Stimulated activated memory B cell treated with anti-CD40 and anti-IgM and Interleukin-4, amounts not matched to agents 10 μg/mL and 1 μg/mL and 100 μg/mL, for 72 hours (primary cell): ENCODE measurements around the gene MMADHC.
"Not testable (repeated sequence)": the region's sequence is repeated elsewhere in the genome, so short reads cannot be mapped to it uniquely, and the experiment has no call there.

Experiments used
- ATAC-seq: fragments of 150-1000 bp; cut with Tn5 transposase; 2 replicates; pipeline ENCODE4 v1.10.0; 2021
- H3K27ac Mint-ChIP-seq: one replicate; pipeline ENCODE4 v1.8.0; 2022; ENCODE audit warnings: mild to moderate bottlenecking, mixed read lengths
- H3K27me3 Mint-ChIP-seq: one replicate; pipeline ENCODE4 v1.8.0; 2022; ENCODE audit warnings: mixed read lengths
- H3K36me3 Mint-ChIP-seq: one replicate; pipeline ENCODE4 v1.8.0; 2022; ENCODE audit warnings: mixed read lengths
- H3K4me1 Mint-ChIP-seq: one replicate; pipeline ENCODE4 v1.8.0; 2022; ENCODE audit warnings: mixed read lengths
- H3K4me3 Mint-ChIP-seq: one replicate; pipeline ENCODE4 v1.8.0; 2022; ENCODE audit warnings: mild to moderate bottlenecking, moderate library complexity, mixed read lengths
- H3K9me3 Mint-ChIP-seq: one replicate; pipeline ENCODE4 v1.8.0; 2022; ENCODE audit warnings: mixed read lengths

The MMADHC gene

GRCh38 chr2:149573760-149574159, 13.8 kb downstream of the MMADHC start:
- no peak overlapping the region for H3K27ac Mint-ChIP-seq
- ATAC-seq: no peak
- peaks cover 16% of the 10 kb centered on the region for H3K4me1 Mint-ChIP-seq
- H3K4me3 Mint-ChIP-seq: no peak overlapping the region
- no peaks in the 10 kb centered on the region for H3K9me3 Mint-ChIP-seq
- H3K27me3 Mint-ChIP-seq: no peaks in the 10 kb centered on the region
- peaks cover 41% of the 10 kb centered on the region for H3K36me3 Mint-ChIP-seq

DNA sequence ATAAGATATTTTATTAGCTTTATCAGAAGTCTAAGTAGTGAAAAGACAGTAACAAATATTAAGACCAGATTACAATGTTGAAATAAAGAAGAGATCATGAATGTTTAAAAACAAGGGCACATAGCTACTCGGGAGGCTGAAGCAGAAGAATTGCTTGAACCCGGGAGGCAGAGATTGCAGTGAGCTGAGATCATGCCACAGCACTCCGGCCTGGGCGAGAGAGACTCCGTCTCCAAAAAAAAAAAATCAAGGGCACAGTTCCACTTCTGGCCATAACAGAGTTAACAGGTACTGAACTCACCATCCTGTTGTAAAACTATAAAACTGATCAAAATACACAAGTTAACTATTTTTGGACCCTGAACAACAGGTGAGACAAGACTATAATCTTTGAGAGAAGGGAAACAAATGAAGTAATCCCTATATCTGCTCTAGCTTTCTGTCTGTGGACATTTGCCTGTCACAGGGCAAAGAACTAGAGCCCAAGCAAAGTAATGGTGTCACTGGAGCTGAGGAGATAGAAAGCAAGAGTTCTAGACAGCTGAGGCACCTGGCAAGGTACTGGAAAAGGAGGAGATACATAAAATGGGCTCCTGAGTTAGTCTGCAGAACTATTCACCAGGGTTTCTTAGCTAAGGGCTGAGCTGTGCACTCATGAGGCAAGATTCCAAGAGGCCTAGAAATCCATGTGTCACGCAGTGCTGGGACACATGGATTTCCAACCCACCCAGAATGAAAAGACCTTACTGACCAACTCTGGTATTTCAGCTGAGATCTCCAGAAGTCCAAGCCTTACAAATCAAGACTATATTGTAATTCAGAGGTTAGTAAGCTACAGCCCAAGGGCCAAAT, 15.2 kb downstream of the MMADHC start:
- ATAC-seq: no peak
- no peaks in the 10 kb centered on the region for H3K27me3 Mint-ChIP-seq
- H3K36me3 Mint-ChIP-seq: peaks cover 33% of the 10 kb centered on the region
- H3K27ac Mint-ChIP-seq: no peak overlapping the region
- no peaks in the 10 kb centered on the region for H3K9me3 Mint-ChIP-seq
- H3K4me1 Mint-ChIP-seq: peaks cover 5% of the 10 kb centered on the region
- no peak overlapping the region for H3K4me3 Mint-ChIP-seq

DNA sequence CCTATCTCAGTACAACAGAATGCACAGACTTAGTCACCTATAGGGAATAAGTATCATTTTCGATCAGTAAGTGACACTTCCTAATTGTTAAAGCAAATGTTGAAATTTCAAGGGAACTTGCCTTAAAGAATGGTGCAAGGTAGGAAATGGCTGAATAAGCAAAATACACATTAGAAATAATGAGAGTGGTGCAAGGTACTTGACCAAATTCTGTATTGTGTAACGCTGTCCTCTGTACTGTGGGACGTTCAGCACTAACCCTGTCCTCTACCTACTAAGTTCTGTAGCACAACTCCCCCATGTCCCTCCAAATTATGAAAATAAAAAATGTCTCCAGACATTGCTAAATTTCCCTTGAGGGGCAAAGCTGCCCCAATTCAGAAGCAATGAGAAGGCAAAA, 19.4 kb downstream of the MMADHC start:
- no peak overlapping the region for H3K4me3 Mint-ChIP-seq
- peaks cover 32% of the 10 kb centered on the region for H3K36me3 Mint-ChIP-seq
- ATAC-seq: no peak
- H3K4me1 Mint-ChIP-seq: no peaks in the 10 kb centered on the region
- no peaks in the 10 kb centered on the region for H3K27me3 Mint-ChIP-seq
- H3K9me3 Mint-ChIP-seq: no peaks in the 10 kb centered on the region
- H3K27ac Mint-ChIP-seq: no peak overlapping the region

GRCh38 chr2:149566652-149567051, 20.9 kb downstream of the MMADHC start:
- no peak for ATAC-seq
- Mint-ChIP-seq H3K4me1 (no peaks in the 10 kb centered on the region), H3K4me3 (no peak overlapping the region), H3K27me3 (no peaks in the 10 kb centered on the region), H3K27ac (no peak overlapping the region), H3K36me3 (peaks cover 26% of the 10 kb centered on the region), H3K9me3 (no peaks in the 10 kb centered on the region)

DNA sequence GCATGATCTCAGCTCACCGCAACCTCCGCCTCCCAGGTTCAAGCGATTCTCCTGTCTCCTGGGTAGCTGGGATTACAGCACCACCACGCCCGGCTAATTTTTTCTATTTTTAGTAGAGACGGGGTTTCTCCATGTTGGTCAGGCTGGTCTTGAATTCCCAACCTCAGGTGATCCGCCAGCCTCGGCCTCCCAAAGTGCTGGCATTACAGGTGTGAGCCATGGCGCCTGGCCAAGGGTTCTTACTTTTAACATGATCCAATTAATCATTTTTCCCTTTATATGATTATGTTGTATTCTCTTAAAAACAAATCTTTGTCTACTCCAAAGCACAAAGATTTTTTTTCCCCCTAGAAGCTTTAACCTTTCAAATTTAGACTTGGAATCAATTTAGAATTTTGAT, 21.9 kb downstream of the MMADHC start:
- not testable (repeated sequence) for ATAC-seq, H3K27ac Mint-ChIP-seq, H3K9me3 Mint-ChIP-seq, H3K27me3 Mint-ChIP-seq, H3K4me3 Mint-ChIP-seq, H3K4me1 Mint-ChIP-seq
- H3K36me3 Mint-ChIP-seq: peaks cover 26% of the 10 kb centered on the region

DNA sequence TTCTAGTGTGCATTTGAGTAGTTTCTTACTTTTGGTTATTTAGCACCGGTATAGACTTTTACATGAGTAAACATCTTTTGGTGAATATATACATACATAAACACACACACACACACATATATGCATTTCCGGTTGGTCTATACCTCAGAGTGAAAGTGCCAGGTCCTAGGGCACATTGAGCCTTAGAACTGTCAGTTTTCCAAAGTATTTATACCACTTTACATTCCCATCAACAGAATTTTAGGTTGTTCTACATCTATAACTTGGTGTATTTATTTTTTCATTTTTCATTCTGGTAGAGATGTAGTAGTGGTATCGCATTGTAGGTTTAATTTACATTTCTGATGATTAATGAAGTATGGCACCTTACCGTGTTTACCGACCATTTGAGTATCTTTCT, 22.6 kb downstream of the MMADHC start:
- Mint-ChIP-seq H3K36me3 (peaks cover 21% of the 10 kb centered on the region), H3K27ac (no peak overlapping the region), H3K4me3 (no peak overlapping the region), H3K4me1 (no peaks in the 10 kb centered on the region), H3K27me3 (no peaks in the 10 kb centered on the region), H3K9me3 (no peaks in the 10 kb centered on the region)
- no peak for ATAC-seq

DNA sequence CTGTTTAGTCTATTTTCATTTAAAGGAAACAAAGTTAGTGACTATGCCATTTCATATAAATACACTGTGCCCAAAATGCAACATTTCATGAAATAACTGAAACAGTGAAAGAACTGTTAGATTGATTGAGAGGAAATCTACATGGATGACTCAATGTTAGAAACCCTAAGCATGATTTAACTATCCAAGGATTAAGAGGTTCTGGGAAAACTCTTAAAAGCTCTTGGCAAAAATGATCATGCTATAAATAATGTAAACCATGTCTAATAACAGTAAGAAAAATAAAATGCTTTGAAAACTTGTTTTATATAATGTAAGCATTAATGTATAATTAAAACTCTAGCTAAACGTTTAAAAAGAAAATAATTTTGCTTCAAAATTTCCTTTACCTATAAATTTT, 23.5 kb downstream of the MMADHC start:
- no peak for ATAC-seq
- Mint-ChIP-seq H3K27ac (no peak overlapping the region), H3K27me3 (no peaks in the 10 kb centered on the region), H3K36me3 (peaks cover 17% of the 10 kb centered on the region), H3K4me3 (no peak overlapping the region), H3K4me1 (no peaks in the 10 kb centered on the region), H3K9me3 (no peaks in the 10 kb centered on the region)

- peaks cover 11% of the 10 kb centered on the region for H3K36me3 Mint-ChIP-seq
- no peaks in the 10 kb centered on the region for H3K4me1 Mint-ChIP-seq
- H3K27ac Mint-ChIP-seq: no peak overlapping the region
- H3K4me3 Mint-ChIP-seq: no peak overlapping the region
- ATAC-seq: no peak
- H3K27me3 Mint-ChIP-seq: no peaks in the 10 kb centered on the region
- no peaks in the 10 kb centered on the region for H3K9me3 Mint-ChIP-seq
Observed at GRCh38 chr2:149562324-149562723, 25.3 kb downstream of the MMADHC start.

DNA sequence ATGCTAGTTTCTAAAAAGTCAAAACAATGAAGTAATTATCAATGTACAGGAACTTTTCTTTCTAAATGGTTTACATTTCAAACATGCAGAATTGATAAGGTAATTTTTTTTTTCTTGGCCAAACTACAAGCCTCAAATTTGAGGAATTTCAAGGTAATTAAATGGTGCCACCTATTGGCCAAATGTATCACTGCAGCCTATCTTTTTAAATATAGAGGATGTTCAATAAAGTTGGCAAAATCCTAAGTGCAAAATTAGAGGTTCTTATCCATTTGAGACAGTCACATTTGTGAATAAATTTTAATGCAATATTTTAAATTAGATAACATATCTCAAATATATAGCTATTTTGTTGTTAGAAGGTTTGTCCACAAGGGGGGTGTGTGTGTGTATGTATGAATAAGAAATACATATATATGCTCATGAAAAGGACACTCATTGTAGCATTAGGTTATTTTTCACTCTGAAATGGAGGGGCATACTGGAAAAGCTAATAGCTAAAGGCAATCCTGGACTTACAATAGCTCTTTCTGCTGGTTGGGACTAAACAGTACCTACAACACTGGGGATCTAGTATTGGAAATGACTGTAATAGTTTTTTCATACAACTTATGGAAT, 26.2 kb downstream of the MMADHC start:
- no peak for ATAC-seq
- Mint-ChIP-seq H3K27me3 (no peaks in the 10 kb centered on the region), H3K36me3 (peaks cover 6% of the 10 kb centered on the region), H3K4me1 (no peaks in the 10 kb centered on the region), H3K4me3 (no peak overlapping the region), H3K9me3 (no peaks in the 10 kb centered on the region), H3K27ac (no peak overlapping the region)

DNA sequence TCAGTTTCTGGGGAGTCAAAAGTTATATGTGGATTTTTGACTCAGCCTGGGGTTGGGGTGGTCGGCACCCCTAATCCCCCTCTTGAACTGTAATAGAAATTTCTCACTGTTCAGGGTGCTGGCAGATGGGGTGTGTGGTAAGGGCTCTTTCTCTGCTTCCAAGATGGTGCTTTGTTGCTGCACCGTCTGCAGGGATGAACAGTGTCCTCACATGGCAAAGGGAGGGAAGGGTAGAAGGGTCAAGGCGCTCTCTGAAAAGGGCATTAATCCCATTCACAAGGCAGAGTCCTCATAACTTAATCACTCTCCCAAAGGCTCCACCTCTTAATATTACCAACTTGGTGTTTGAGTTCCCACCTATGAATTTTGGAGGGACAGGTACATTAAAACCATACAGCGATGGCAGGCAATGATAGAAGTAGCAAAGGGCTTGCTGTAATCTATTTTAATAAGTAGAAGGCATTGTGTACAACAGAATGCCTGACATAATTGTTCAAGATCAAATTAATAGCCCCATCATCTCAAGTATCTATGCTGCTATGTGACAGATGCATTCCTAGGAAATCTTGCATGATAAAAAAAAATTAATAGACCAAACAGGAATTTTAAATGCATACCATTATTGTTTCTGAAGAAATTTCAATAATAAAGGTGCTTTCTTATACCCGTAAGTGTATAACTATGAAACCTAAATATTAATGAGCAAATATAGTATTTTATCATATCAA, 28.1 kb downstream of the MMADHC start:
- H3K9me3 Mint-ChIP-seq: no peaks in the 10 kb centered on the region
- no peak overlapping the region for H3K4me3 Mint-ChIP-seq
- H3K27me3 Mint-ChIP-seq: no peaks in the 10 kb centered on the region
- no peak for ATAC-seq
- H3K36me3 Mint-ChIP-seq: no peaks in the 10 kb centered on the region
- H3K27ac Mint-ChIP-seq: no peak overlapping the region
- H3K4me1 Mint-ChIP-seq: no peaks in the 10 kb centered on the region

DNA sequence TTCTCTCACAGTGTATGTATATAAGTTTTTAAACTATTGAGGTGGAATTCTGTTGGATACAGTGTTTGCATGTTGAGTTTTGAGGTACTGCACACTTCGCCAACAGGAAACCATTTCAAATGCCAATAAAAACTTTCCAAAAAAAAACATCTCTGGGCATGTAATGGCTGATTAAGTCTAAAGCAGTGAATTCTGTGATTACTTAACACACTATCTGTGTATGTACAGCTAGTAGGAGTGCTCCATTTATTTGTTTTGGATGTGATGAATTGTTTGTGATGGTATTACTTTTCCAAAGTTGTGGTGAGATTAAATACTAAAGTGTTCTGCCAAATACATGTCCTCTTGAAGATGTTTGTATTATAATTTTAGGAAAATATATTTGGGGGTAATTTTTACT, 31.1 kb downstream of the MMADHC start:
- no peak overlapping the region for H3K4me3 Mint-ChIP-seq
- H3K27ac Mint-ChIP-seq: no peak overlapping the region
- no peaks in the 10 kb centered on the region for H3K36me3 Mint-ChIP-seq
- H3K27me3 Mint-ChIP-seq: no peaks in the 10 kb centered on the region
- no peaks in the 10 kb centered on the region for H3K9me3 Mint-ChIP-seq
- no peaks in the 10 kb centered on the region for H3K4me1 Mint-ChIP-seq
- ATAC-seq: no peak

DNA sequence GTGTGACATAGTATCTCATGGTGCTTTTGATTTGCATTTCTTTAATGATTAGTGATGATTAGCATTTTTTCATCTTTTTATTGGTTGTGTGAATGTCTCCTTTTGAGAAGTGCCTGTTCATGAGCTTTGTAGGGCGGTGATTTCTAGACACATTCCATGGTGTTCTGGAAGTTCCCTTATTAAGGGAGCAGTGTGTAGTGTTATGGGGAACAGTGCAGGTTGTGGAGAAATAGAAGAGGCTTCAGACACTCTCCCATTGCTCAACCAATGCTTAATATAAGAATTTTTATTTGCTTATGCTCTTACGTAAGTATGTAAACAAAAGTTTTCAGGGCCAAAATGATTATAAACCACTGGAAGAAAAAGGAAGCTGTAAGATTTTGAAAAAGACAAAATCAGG, 34.7 kb downstream of the MMADHC start:
- H3K4me3 Mint-ChIP-seq: no peak overlapping the region
- no peak overlapping the region for H3K27ac Mint-ChIP-seq
- H3K4me1 Mint-ChIP-seq: no peaks in the 10 kb centered on the region
- H3K36me3 Mint-ChIP-seq: no peaks in the 10 kb centered on the region
- no peak for ATAC-seq
- no peaks in the 10 kb centered on the region for H3K27me3 Mint-ChIP-seq
- no peaks in the 10 kb centered on the region for H3K9me3 Mint-ChIP-seq

GRCh38 chr2:149552226-149552625, 35.3 kb downstream of the MMADHC start:
- Mint-ChIP-seq H3K27me3 (no peaks in the 10 kb centered on the region), H3K4me3 (no peak overlapping the region), H3K9me3 (no peaks in the 10 kb centered on the region), H3K36me3 (no peaks in the 10 kb centered on the region), H3K27ac (no peak overlapping the region), H3K4me1 (no peaks in the 10 kb centered on the region)
- ATAC-seq: no peak

DNA sequence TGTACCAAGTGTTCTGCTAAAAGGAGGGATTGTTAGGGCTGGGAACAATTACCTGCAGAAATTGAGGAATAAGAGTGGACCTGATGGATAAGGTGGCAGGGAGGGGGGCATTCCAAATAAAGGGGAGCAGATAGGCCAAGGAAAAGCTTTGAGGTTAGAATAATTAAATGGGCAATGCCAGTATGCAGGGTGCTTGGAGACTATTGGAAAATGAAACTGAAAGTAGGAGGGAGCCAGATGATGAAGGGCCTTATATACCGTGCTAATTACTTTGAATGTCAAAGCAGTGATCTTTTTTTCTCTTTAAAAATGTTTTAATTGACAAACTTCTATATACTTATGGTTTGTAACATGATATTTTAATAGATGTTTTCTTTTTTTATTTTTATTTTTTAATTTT, 42.9 kb downstream of the MMADHC start:
- H3K9me3 Mint-ChIP-seq: no peaks in the 10 kb centered on the region
- H3K36me3 Mint-ChIP-seq: no peaks in the 10 kb centered on the region
- no peaks in the 10 kb centered on the region for H3K27me3 Mint-ChIP-seq
- H3K4me3 Mint-ChIP-seq: no peak overlapping the region
- no peak for ATAC-seq
- H3K27ac Mint-ChIP-seq: no peak overlapping the region
- H3K4me1 Mint-ChIP-seq: peaks cover 12% of the 10 kb centered on the region

DNA sequence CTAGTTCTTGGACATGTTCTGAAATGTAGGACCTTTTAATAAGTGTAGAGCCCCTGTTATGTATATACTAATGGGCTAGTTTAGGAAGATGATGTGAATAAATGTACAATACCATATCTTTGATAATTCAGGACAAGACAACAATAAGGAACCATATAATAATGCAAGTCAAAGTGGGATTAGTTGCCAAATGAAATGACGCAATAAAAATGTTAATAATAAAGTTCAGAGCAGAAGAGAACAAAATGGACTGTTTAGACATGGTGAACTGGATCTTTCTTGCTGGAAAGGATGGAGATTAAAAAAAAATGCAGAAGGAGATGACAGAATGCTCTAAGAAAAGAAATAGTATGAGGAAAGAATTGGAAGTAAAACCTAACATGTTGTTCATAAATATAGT, 43.7 kb downstream of the MMADHC start:
- H3K4me1 Mint-ChIP-seq: peaks cover 12% of the 10 kb centered on the region
- no peak overlapping the region for H3K4me3 Mint-ChIP-seq
- H3K9me3 Mint-ChIP-seq: no peaks in the 10 kb centered on the region
- H3K27me3 Mint-ChIP-seq: no peaks in the 10 kb centered on the region
- ATAC-seq: no peak
- no peak overlapping the region for H3K27ac Mint-ChIP-seq
- H3K36me3 Mint-ChIP-seq: no peaks in the 10 kb centered on the region

- no peak overlapping the region for H3K4me3 Mint-ChIP-seq
- H3K27me3 Mint-ChIP-seq: no peaks in the 10 kb centered on the region
- no peak overlapping the region for H3K27ac Mint-ChIP-seq
- H3K4me1 Mint-ChIP-seq: peaks cover 12% of the 10 kb centered on the region
- no peaks in the 10 kb centered on the region for H3K36me3 Mint-ChIP-seq
- no peaks in the 10 kb centered on the region for H3K9me3 Mint-ChIP-seq
- no peak for ATAC-seq
Observed at GRCh38 chr2:149540138-149540537, 47.4 kb downstream of the MMADHC start.
